Cerebellar nuclear complex (tissue), 1 donor: Measurements from ENCODE around the gene UBE2M.
"Not testable (repeated sequence)": the region's sequence is repeated elsewhere in the genome, so short reads cannot be mapped to it uniquely, and the experiment has no call there.

ENCODE experiments used
- DNase-seq, 2 experiments: peaks; one replicate each; lab custom pipeline; 2025; lab: John Stamatoyannopoulos, UW

The UBE2M gene

DNA sequence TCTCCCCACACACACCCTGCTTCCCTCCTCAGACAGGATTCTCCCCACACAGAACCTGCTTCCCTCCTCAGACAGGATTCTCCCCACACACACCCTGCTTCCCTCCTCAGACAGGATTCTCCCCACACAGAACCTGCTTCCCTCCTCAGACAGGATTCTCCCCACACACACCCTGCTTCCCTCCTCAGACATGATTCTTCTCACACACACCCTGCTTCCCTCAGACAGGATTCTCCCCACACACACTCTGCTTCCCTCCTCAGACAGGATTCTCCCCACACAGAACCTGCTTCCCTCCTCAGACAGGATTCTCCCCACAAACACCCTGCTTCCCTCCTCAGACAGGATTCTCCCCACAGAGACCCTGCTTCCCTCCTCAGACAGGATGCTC is 19.2 kb downstream of the UBE2M start:
- not testable (repeated sequence) for DNase-seq

DNA sequence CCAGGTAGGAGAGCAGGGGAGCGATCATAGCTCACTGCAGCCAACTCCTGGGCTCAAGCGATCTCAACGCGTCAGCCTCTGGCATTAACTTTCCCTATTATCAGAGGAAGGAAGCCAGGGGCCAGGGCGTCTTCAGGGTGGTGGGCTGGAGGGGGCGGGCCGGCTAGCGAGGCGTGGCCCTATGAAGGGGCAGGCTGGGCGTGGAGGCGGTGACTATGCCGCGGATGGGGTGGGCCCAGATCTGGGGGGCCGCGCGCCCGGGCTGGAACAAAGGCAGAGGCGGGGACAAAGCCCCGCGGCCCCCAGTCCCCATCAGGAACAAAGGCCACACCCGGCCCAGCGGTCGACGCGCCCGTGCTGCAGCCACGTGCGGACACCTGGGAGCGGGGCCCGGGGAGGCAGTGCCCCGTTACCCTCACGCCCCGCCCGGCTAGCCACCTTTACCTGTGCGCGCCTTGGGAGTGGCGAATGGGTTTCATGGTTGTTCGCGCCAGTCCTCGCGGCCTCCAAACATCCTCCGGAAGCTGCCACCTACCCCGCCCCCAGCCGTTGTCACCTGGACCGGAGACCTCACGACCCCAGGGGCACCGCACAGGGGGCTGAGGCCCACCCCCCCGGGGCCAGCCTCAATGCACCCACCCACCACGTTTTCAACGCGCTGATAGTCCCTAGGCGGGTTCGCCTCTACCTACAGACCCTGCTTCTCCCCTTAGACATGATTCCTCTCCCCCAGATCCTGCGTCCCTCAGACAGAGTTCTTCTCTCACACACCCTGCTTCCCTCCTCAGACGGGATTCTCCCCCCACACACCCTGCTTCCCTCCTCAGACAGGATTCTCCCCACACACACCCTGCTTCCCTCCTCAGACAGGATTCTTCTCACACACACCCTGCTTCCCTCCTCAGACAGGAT is 19.9 kb downstream of the UBE2M start:
- DNase-seq: no peak

DNA sequence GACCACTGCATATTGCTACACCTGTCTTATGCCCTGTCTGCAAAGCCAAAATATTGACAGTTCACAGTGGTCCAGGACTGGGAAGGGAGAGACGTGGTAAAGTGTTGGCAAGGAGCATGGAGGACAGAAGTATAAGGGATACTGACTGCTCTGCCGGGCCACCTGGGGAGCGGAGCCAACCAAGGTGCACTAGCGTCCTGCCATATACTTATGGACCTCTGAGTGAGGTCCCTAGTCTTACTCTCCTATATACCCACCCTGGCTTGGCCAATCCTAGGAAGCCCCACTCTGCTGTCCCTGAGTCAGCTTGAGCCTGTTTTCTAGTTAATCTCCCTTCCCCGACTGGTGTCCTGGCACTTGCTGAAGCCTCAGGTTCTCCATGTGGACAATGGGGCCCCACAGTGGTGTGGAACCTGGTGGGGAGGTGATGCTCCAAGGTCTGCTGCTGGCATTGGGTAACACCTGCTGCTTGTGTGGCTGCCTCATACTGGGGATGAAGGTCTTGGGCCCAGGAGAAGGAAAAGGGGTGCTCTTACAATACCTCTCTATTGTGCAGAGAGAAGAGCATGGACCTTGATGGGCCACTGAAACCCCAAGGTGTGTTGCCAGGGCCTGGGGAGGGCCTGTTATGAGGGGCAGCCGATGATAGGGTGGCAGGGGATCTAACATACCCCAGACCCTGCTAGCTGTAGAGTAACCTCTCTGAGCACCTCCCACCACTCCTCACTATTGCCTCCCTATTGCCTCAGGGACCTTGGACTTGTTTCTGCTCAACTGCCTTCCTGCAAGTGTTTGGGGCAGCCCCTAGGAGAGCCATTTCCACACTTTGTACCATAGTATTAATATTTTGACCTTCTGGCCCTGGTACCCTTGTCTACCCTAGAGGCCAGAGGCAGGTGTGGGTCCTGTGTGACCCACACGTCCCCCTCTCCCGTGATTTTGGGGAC is 21.3 kb downstream of the UBE2M start:
- no peak for DNase-seq

DNA sequence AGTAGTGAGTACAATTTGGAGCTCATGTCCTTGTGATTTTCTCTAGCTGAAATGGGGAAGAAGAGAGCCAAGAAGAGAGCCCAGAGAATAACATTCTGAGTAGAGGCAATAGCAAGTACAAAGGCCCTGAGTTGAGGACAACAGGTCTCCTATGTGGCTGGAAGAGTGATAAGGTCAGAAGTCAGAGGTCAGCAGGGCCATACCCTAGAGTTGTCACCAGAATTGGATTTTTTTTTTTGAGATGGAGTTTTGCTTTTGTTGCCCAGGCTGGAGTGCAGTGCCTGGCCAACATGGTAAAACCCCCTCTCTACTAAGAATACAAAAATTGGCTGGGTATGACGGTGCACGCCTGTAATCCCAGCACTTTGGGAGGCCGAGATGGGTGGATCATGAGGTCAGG is 22.6 kb downstream of the UBE2M start:
- DNase-seq: no peak

DNA sequence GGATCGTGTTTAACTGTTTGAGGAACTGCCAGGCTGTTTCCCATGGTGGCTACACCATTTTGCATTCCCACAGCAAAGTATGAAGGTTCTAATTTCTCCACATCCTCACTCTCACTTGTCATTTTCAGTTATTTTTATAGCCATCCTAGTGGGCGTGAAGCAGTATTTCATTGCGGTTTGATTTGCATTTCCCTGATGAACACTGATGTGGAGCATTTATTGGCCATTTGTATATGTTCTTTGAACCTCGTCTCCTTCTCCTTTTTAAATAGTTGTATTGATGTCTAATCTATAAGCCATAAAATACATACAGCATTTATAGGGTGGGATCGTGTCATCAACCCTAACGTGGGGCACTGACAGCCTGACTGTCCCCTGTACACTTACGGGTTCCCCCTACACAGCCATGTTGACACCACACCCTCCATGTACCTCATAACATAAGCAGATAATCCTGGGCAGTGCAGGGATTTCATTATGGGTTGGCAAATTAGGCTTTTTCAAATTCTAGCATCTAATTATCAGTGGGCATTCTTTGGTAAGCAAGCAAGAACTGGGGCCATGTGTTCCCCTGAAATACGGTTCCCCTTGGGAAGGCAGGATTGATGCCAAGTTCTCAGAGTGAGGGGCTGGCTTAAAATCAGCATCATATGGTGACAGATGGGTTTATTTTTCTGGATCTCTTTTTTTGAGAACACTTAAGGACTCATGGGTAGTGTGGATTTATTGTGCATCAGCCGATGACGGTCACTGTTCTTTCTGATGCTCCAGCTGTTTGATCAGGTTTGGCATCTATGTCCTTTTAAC is 27.2 kb downstream of the UBE2M start:
- DNase-seq: no peak

DNA sequence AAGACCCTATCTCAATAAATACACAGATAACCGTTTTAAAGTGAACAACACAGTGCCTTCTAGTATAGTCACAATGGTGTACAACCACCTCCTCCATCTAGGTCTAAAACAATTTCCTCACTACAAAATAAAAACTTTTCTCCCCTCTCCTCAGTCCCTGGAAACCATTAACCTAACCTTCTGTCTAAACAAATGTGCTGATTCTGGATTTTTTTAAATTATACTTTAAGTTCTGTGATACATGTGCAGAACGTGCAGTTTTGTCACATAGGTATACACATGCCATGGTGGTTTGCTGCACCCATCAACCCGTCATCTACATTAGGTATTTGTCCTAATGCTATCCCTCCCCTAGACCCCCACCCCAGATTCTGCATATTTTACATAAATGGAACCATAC is 29.0 kb downstream of the UBE2M start:
- DNase-seq: no peak

DNA sequence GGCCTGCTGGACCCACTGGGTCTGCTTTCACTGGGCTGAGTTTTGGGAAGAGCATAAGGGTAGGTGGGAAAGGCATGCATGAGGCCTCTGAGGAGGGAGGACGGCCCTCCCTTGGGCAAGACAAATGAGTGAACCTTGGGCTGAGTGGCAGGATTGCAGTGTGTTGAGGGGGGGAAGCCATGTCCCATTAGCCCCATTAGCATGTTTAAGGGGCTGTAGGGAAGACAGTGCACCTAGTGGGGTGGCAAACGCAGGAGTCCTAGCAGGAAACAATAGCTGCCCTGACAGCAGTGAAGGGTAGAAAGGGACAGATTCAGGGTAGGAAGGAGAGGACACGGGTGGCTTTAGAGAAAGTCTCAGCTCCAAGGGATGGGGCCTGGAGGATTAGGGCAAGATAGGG is 35.7 kb downstream of the UBE2M start:
- DNase-seq: no peak

DNA sequence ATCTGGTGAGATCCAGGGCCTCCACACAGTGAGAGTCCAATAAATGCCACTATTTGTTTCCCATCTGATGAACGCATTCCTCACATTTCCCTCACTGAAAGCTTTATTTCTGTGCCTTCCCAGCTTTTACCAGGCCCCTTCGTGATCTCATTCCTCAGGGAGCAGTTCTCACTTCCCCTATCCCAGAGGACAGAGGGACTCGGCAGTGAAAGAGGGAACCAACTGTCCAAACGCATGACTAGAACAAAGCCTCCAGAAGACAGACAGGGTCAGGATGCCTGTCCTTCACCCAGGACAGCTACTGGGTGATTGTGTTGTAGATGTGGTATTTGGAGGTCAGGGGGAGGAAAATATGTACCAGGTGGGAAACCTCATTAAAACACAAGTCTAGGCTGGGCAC is 36.8 kb downstream of the UBE2M start:
- DNase-seq: no peak

DNA sequence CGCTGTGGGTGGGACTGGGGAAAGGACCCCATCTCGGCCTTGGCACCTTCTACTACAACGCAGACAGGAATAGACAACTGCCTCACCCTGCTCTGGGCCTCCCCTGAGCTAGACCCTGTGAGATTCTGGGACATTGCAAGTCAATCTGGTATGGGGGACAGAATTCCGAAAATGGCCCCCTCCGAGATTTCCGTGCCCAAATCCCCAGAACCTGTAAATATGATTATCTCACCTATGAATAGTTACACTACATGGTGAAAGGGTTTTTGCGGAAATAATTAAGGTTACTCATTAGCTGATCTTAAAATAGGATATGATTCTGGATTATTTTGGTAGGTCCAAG is 38.2 kb downstream of the UBE2M start:
- DNase-seq: no peak

DNA sequence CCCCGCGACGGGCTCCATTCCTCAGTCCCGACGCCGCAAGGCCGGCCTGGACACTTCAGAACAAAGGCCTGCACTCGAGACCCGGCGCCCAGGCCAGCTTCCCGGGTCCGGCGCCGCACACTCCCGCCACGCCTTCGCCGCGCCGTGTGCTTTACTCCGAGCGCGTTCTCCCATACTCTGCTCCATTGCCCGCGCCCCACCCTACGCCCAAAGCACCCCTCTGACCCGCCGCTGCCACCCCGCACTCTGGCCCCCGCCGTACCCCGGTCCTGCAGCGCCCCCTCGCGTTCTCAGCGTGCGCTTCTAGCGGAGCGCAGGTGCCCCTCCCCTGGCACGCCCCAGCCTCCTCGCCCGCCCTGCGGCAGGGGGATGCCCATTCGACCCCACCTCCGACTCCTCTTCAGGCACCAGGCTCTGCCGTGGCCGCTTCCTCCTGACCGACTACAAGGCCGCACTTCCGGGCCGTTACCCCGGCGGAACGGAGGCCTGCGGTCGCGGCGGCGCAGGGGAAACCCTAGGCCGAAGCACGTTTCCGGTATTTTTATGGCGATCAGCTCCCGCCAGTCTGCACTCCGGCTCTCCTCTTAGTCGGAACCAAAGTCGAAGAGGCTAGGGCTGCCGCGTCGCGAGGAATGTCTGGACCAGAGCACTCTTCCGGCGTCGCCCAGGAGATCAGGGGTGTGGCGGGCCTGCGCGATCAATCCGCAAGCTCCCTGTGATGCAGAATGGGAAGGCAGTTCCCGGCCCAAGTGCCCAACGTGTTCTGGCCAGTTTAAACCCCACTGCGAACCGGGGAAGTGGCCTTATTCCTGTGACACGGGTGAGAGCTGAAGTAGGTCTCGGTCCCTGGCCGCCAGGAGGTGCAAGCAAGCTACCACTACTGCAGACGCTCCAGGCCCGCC is 38.8 kb downstream of the UBE2M start, which contains the start of gene ZBTB45:
Gene ZBTB45 (minus strand): TSS at position 456 of the 902 bp plus-strand sequence. CDS start 2,137 bp downstream, outside the sequence.
- DNase-seq: peak; percentile 68 to 86

DNA sequence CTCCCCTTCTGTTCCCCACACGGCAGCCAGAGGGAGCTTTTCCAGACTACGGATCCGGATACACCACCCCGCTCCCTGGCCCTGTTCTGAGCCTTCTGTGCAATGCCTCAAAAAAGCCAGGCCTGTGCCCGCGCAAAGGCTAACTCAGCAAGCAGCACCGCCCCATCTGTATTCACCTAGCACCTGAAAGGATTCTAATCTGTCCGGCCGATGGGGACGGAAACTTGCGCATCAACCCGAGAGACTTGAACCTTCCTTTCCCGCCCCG is 39.4 kb downstream of the UBE2M start:
- no peak for DNase-seq

DNA sequence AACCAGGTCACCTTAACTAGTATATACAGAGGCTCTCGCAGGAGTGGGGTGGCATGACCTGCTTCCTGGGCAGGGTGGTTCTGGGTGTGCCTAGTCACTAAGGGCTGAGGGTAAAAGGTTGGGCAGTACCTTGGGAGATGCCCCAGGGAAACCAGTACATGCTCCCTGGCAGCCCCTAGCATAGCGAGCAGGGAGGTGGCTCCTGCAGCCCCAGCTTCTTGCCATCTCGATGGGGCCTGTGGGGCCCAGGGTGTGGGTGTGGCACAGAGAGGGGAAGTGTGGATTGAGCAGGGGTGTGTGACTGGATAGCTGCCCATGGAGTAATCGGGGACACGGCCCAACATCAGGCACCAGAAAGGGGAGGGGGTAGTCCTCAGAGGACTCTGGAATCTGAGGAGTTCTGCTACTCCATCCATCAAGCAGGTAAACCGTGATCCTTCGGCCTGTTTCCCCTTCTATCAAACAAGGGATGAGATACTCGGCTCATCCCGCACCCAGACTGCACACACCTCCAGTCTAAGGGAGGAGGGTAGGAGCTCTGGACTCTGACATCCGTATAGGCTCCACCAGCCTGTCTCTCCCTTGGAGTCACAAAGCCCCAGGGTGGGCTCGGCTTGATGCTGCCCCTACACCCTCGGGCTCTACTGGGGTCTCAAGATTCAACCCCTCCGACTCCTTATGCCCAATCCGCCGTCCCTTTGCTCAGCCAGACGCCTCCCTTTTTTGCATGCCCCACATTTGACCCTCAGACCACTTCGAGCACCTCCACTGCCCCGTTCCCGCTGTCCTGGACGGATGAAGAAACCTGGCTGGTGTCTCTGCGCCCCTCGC is 39.9 kb downstream of the UBE2M start:
- DNase-seq: no peak

DNA sequence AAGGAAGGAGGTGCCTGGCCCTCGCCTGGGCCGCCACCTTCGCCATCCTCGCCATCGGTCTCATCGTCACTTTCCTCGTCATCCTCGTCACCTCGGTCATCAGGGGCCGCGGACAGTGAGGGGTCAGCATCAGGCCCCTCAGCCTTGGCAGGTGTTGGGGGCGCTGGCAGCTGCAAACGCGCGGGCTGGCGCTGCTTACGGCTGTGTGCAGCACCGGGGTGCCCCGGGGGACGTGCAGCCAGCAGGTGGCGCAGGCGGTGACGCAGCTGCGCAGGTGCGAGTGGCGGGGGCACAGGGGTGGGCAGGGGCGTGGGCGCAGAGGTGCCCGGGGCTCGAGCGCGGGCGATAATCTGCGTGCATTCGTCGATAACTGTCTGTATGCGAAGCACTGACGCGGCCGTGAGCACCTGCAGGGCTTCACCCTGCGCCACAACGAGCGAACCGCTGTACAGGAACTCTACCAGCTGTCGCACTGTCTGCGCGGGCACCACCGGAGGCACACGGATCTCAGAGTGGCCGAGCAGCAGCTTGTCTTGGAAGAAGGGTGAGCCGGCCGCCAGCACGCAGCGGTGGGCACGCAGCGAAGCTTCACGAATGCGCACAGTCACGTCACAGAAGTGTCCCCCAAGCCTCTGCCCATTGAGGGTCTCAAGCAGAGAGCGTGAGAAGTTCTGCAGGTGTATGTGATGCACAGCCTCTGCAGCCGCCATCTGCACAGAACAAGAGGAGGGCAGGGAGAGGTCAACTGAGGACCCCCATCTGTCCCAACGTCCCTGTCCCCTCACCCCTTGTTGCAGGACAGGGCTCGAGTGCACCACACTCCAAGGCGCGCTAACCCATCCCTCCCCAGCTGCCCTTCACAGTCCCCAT is 41.2 kb downstream of the UBE2M start:
- DNase-seq: no peak

DNA sequence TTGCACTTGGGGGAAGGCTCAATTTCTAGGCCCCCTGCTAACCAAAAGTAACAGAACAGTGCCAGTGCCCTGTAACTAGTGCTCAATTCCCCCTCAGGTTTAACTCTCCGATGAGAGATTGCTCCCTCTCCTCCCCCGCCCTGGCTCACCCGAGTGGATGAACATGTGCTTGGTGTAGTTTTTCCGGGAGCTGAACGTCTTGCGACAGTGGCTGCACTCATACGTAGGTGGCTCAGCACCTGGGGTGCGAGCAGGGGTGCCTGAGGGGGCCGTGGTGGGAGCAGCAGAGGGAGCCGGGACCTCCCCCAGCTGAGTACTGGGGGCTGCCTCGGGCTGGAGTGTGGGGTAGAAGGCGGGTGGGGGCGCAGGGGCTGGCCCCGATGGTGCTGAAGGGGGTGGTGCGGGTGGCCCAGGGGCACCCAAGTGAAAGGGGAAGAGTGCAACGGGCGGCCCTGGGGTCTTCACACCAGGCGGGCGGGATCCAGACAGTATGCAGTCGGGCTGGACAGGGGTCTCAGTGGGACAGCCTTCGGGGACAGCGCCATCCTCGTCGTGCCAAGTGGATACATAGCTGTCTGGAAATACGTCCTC is 42.1 kb downstream of the UBE2M start:
- DNase-seq: no peak

DNA sequence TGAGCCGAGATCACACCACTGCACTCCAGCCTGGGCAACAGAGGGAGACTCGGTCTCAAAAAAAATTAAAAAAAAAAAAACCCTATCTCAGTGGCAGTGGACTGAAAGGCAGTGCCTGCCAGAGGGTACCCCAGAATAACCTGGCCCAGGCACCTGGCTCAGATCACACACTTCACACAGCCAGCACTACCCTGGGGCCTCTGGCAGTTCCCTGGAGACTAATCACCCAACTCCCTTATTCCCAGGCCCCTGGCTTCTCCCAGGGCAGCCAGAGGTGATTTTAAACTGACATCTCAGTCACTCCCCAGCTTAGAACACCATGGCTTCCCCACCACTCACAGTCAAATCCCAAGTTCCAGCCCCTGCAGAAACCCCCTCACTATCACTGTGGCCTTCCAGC is 43.2 kb downstream of the UBE2M start:
- no peak for DNase-seq

DNA sequence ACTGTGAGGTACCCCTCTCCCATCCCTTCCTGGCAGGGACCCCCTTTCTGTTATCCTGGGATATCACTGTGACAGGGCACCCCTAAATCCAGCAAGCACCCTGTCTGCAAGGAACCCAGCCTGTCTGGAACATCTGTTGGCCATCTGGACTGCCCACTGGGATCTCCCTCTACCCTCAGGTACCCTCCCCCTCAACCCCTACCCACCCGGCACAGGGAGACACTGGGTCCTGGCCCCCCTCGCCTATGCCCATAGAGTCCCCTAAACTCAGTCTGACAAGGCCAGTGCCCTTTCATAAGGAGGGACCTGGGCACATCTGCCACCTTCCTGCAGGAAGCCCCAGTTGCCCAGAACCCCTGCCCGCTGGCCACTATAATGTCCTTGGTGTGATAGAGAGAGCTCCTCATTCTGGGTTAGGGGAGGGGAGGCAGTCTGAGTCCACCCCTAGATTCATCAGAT is 43.8 kb downstream of the UBE2M start:
- DNase-seq: no peak

DNA sequence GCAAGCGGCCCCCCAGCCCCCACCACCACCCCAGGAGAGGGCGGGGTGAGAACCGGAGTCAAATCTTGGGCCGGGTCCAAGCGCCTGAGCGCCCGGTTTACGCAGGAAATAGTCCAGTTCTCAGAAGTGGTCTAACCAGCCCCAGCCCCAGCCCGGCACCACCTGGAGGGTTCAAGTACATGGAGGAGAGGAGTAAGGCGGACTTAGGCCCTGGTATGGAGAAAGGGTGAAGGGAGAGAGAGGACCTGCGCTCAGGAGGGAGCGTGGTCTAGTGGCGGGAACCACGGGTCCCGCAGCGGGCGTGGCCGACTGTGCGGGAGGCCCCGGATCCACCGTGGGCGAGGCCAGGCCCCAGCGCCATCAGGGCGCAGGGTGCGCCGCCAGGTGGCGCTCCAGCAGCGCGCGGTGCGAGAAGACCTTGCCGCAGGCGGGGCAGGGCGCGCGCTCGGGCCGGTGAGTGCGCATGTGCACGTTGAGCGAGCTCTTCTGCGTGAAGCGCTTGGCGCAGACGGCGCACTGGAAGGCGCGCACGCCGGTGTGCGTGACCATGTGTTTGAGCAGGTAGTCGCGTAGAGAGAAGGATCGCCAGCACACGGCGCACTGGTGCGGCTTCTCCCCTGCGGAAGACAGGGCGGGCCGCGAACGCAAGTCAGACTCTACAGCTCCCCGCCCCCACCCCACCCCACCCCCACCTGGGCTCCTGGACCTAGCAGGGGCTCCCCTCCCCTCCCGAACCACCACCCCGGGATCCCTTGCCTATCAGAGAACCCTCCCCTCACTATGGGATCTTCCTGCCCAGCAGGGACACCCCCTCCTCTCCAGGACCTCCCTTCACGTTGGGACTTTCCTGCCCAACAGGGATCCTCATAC is 44.5 kb downstream of the UBE2M start:
- DNase-seq: peak in 1 of 2 experiments; percentile 22

DNA sequence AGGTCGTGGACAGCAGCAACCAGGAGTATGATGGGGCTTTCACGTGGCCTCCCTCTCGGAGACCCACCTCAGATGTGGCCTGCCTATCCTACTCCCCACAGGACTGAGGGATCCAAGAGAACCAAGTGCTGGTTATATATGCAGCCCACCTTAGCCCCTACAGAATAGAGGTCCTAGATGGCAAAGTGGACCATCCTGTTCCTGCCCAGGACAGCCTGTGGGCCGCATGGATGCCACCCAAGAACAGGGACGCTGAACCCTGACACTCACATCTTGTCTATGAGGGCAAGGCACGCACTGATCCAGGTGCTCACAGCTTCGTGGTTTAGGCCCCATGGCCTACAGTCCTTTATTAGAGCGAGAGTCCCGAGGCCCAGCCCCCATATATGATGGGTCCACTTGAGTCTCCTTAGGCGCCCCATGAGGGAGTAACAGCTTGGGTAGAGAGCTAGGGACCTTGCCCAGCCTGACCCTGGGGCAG is 45.2 kb downstream of the UBE2M start:
- no peak for DNase-seq
